HUES6 (cell line): ENCODE measurements around the gene NUDT22.
A peak's percentile ranks its signal among the peaks of the same experiment; 100 is the strongest.

ENCODE experiments used
- H3K27ac ChIP-seq: 2 replicates; pipeline ENCODE4 v1.7.0; 2013; ENCODE audit warnings: low read depth, mild to moderate bottlenecking, low read length, inconsistent platforms
- H3K27me3 ChIP-seq: 2 replicates; pipeline ENCODE4 v1.6.1; 2013; ENCODE audit warnings: low read length; ENCODE audit not compliant: control insufficient read depth, insufficient read depth
- H3K36me3 ChIP-seq: 2 replicates; pipeline ENCODE4 v1.6.1; 2013; ENCODE audit warnings: low read length; ENCODE audit not compliant: control insufficient read depth, insufficient read depth
- H3K4me1 ChIP-seq: 2 replicates; pipeline ENCODE4 v1.6.1; 2013; ENCODE audit warnings: low read length; ENCODE audit not compliant: control insufficient read depth, insufficient read depth
- H3K4me3 ChIP-seq: 2 replicates; pipeline ENCODE4 v1.5.1; 2013; ENCODE audit warnings: low read depth, low read length
- H3K9ac ChIP-seq: one replicate; pipeline ENCODE4 v1.6.1; 2013; ENCODE audit warnings: mild to moderate bottlenecking, low read length
- H3K9me3 ChIP-seq: 2 replicates; pipeline ENCODE4 v1.6.1; 2013; ENCODE audit warnings: low read depth, low read length; ENCODE audit not compliant: control insufficient read depth, insufficient read depth

NUDT22 gene

GRCh38 chr11:64220271-64220670 lies 5.8 kb upstream of the NUDT22 start:
- H3K36me3 ChIP-seq, result peaks cover 40% of the 10 kb centered on the region
- no peaks in the 10 kb centered on the region for H3K27me3 ChIP-seq
- peaks cover 2% of the 10 kb centered on the region; the same call in 1 of the 2 replicates for H3K4me1 ChIP-seq
- H3K9me3 ChIP-seq, result no peaks in the 10 kb centered on the region
- H3K9ac ChIP-seq, result no peak overlapping the region
- no peak overlapping the region for H3K4me3 ChIP-seq
- no peak overlapping the region for H3K27ac ChIP-seq

- Histone ChIP-seq H3K36me3 (peaks cover 40% of the 10 kb centered on the region), H3K9ac (no peak overlapping the region), H3K4me1 (peaks cover 3% of the 10 kb centered on the region; the same call in 1 of the 2 replicates), H3K27ac (no peak overlapping the region), H3K9me3 (no peaks in the 10 kb centered on the region), H3K4me3 (no peak overlapping the region), H3K27me3 (no peaks in the 10 kb centered on the region)
Observed at GRCh38 chr11:64220798-64221197, 5.3 kb upstream of the NUDT22 start.

GRCh38 chr11:64222651-64223000 lies 3.4 kb upstream of the NUDT22 start:
- Histone ChIP-seq H3K27ac (no peak overlapping the region), H3K27me3 (no peaks in the 10 kb centered on the region), H3K9me3 (no peaks in the 10 kb centered on the region), H3K9ac (no peak overlapping the region), H3K4me3 (no peak overlapping the region), H3K36me3 (peaks cover 40% of the 10 kb centered on the region), H3K4me1 (peaks cover 13% of the 10 kb centered on the region)

GRCh38 chr11:64223001-64223651 lies 2.9 kb upstream of the NUDT22 start:
- Histone ChIP-seq H3K36me3 (peaks cover 40% of the 10 kb centered on the region), H3K9me3 (no peaks in the 10 kb centered on the region), H3K27me3 (no peaks in the 10 kb centered on the region), H3K27ac (no peak overlapping the region), H3K4me3 (no peak overlapping the region), H3K4me1 (peaks cover 13% of the 10 kb centered on the region), H3K9ac (no peak overlapping the region)

GRCh38 chr11:64224151-64224890 lies 1.8 kb upstream of the NUDT22 start:
- no peaks in the 10 kb centered on the region for H3K27me3 ChIP-seq
- peak overlapping the region; percentile 11 for H3K9ac ChIP-seq
- H3K4me1 ChIP-seq, result peaks cover 13% of the 10 kb centered on the region
- H3K4me3 ChIP-seq, result 0 out of 2 replicates have a peak overlapping the region, but pooled peaks have one; percentile 17
- H3K27ac ChIP-seq, result no peak overlapping the region
- H3K36me3 ChIP-seq, result peaks cover 37% of the 10 kb centered on the region
- H3K9me3 ChIP-seq, result no peaks in the 10 kb centered on the region

- Histone ChIP-seq H3K27ac (no peak overlapping the region), H3K9me3 (no peaks in the 10 kb centered on the region), H3K27me3 (no peaks in the 10 kb centered on the region), H3K4me3 (peak overlapping the region; percentile 92), H3K9ac (peak overlapping the region; percentile 83), H3K4me1 (peaks cover 19% of the 10 kb centered on the region), H3K36me3 (peaks cover 30% of the 10 kb centered on the region)
Observed at GRCh38 chr11:64224891-64225607, 1.0 kb upstream of the NUDT22 start.

- no peaks in the 10 kb centered on the region for H3K27me3 ChIP-seq
- peak overlapping the region; percentile 57 for H3K9ac ChIP-seq
- H3K27ac ChIP-seq, result peak overlapping the region; percentile 23; the same call in 1 of the 2 replicates
- peaks cover 19% of the 10 kb centered on the region for H3K36me3 ChIP-seq
- H3K9me3 ChIP-seq, result no peaks in the 10 kb centered on the region
- peaks cover 19% of the 10 kb centered on the region for H3K4me1 ChIP-seq
- H3K4me3 ChIP-seq, result peak overlapping the region; percentile 92
Observed at GRCh38 chr11:64226507-64227051, 505 bp downstream of the NUDT22 start.

GRCh38 chr11:64227405-64227956 lies 1.4 kb downstream of the NUDT22 start:
- peak overlapping the region; percentile 92; the same call in 1 of the 2 replicates for H3K4me3 ChIP-seq

GRCh38 chr11:64229090-64229743 lies 3.1 kb downstream of the NUDT22 start:
- H3K9ac ChIP-seq, result peak overlapping the region; percentile 45
- peaks cover 3% of the 10 kb centered on the region; the same call in 1 of the 2 replicates for H3K27me3 ChIP-seq
- peaks cover 24% of the 10 kb centered on the region for H3K4me1 ChIP-seq
- no peak overlapping the region for H3K27ac ChIP-seq
- peak overlapping the region; percentile 91 for H3K4me3 ChIP-seq
- H3K36me3 ChIP-seq, result peaks cover 4% of the 10 kb centered on the region
- no peaks in the 10 kb centered on the region for H3K9me3 ChIP-seq

More at GRCh38 chr11:64227405-64227956, 1.4 kb downstream of the NUDT22 start:
- H3K9ac ChIP-seq, result no peak overlapping the region
- H3K27ac ChIP-seq, result no peak overlapping the region
- H3K9me3 ChIP-seq, result no peaks in the 10 kb centered on the region
- H3K4me1 ChIP-seq, result peaks cover 19% of the 10 kb centered on the region
- H3K36me3 ChIP-seq, result peaks cover 19% of the 10 kb centered on the region
- 0 out of 2 replicates have a peak, but pooled peaks cover under 1% of the 10 kb centered on the region for H3K27me3 ChIP-seq

- Histone ChIP-seq H3K27ac (no peak overlapping the region), H3K4me1 (peaks cover 24% of the 10 kb centered on the region), H3K36me3 (no peaks in the 10 kb centered on the region), H3K27me3 (peaks cover 3% of the 10 kb centered on the region; the same call in 1 of the 2 replicates), H3K9ac (peak overlapping the region; percentile 45), H3K4me3 (peak overlapping the region; percentile 91), H3K9me3 (no peaks in the 10 kb centered on the region)
Observed at GRCh38 chr11:64229744-64230170, 3.7 kb downstream of the NUDT22 start.
